Suprapubic skin (tissue), 4 donors: ENCODE measurements around the gene PCDHGB7. TPM values are rescaled to one million over a fixed set of nuclear protein-coding genes. Genes with fewer than 3 reads are reported as not detected.
"Not testable (repeated sequence)": the region's sequence is repeated elsewhere in the genome, so short reads cannot be mapped to it uniquely, and the experiment has no call there.

Source experiments
- DNase-seq, 2 donors: peaks; one replicate each; pipeline ENCODE4 v3.0.0-alpha.2; 2019; ENCODE audit warnings: low spot score in 2 of 2
- H3K27ac ChIP-seq: fragments of 200-600 bp; sonication (generic); one replicate; pipeline ENCODE4 v1.5.1; 2019
- H3K27me3 ChIP-seq: fragments of 200-600 bp; sonication (generic); one replicate; pipeline ENCODE4 v1.5.1; 2019
- H3K36me3 ChIP-seq: fragments of 200-600 bp; sonication (generic); one replicate; pipeline ENCODE4 v1.5.1; 2019
- H3K4me1 ChIP-seq: fragments of 200-600 bp; sonication (generic); one replicate; pipeline ENCODE4 v1.5.1; 2019
- H3K4me3 ChIP-seq: fragments of 200-600 bp; sonication (generic); one replicate; pipeline ENCODE4 v1.5.1; 2019; ENCODE audit warnings: mild to moderate bottlenecking
- H3K9me3 ChIP-seq: fragments of 200-600 bp; sonication (generic); one replicate; pipeline ENCODE4 v1.5.1; 2019
- EP300 ChIP-seq: sonication (generic); formaldehyde crosslinking; IDR thresholded peaks from one replicate; pipeline ENCODE4 v1.6.1; 2017; ENCODE audit warnings: antibody characterized with exemption
- POLR2A ChIP-seq, 2 donors: fragments of 450-650 bp; IDR thresholded peaks; one replicate each; pipeline ENCODE4 v1.6.1; 2017; ENCODE audit warnings: antibody characterized with exemption in 2 of 2, mild to moderate bottlenecking in 2 of 2, moderate library complexity in 2 of 2
- POLR2AphosphoS5 ChIP-seq, 3 donors: sonication (generic); formaldehyde crosslinking; IDR thresholded peaks; one replicate each; pipeline ENCODE4 v1.6.1; 2017; ENCODE audit warnings: antibody characterized with exemption in 3 of 3
- WGBS: methylation state at CpG from one replicate; pipeline ENCODE4 v1.1.5; 2018; 5-methylcytosine and 5-hydroxymethylcytosine counted together
- total RNA-seq, 4 donors: library from RNA; depleted of rRNA; stranded (reverse); fragments of >200 nt; gene quantifications; one replicate each; pipeline ENCODE4 v1.1.0, GENCODE V29; 2016
- TF ChIP-seq, protein P1 (sequence below), 2 donors: fragments of 200-600 bp in 1 of 2; fragments of 450-650 bp in 1 of 2; sonication (generic) in 1 of 2; IDR thresholded peaks; one replicate each; pipeline ENCODE4 v1.5.1; 2016 to 2019; ENCODE audit warnings: antibody characterized with exemption in 2 of 2, mild to moderate bottlenecking in 1 of 2, moderate library complexity in 1 of 2

PCDHGB7 gene
- total RNA-seq, 4 donors from 2014 or later: 9.2 to 18.3 (median 9.9) TPM

DNA sequence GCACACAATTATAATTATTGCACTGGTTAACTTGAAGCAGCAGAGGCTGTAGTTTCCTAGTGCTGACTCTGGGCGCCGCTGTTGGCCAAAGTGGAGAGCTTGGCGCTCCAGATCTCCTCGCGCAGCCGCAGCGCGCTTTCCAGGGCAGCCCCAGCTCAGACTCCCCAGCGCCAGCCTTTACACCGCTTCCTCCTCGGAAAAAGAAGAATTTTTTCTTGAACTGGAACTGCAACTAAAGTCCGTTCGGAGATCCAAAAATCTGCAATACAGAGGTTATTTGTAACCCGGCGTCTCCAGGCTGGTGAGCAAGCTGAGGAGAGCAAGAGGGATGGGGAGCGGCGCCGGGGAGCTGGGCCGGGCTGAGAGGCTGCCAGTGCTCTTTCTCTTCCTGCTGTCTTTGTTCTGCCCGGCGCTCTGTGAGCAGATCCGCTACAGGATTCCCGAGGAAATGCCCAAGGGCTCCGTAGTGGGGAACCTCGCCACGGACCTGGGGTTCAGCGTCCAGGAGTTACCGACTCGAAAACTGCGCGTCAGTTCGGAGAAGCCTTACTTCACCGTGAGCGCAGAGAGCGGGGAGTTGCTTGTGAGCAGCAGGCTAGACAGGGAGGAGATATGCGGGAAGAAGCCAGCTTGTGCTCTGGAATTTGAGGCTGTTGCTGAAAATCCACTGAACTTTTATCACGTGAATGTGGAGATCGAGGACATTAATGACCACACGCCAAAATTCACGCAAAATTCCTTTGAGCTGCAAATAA, 29.7 kb upstream of the PCDHGB7 start, which contains the start of gene PCDHGB4:
Gene PCDHGB4, plus strand, starts transcription at position 142 of the 755 bp plus-strand sequence. Its CDS starts 187 bp downstream, at position 329.
- 4% methylated on average over 17 of the region's 40 CpGs for WGBS

DNA sequence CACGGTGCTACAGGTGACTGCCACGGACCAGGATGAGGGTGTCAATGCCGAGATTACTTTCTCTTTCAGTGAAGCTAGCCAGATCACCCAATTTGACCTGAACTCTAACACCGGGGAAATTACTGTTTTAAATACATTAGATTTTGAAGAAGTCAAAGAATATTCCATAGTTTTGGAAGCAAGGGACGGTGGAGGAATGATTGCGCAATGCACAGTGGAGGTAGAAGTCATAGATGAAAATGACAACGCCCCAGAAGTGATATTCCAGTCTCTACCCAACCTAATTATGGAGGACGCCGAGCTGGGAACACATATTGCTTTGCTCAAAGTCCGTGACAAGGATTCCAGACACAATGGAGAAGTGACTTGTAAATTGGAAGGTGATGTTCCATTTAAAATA, 28.8 kb upstream of the PCDHGB7 start:
- DNase-seq: no peak
- no peak overlapping the region for H3K4me3 ChIP-seq
- H3K4me1 ChIP-seq: no peaks in the 10 kb centered on the region
- TF ChIP-seq POLR2A (IDR thresholded peaks at IDR 0.05) (no peak), EP300 (no peak), POLR2AphosphoS5 (IDR thresholded peaks at IDR 0.05) (no peak)
- TF ChIP-seq, protein P1, sequence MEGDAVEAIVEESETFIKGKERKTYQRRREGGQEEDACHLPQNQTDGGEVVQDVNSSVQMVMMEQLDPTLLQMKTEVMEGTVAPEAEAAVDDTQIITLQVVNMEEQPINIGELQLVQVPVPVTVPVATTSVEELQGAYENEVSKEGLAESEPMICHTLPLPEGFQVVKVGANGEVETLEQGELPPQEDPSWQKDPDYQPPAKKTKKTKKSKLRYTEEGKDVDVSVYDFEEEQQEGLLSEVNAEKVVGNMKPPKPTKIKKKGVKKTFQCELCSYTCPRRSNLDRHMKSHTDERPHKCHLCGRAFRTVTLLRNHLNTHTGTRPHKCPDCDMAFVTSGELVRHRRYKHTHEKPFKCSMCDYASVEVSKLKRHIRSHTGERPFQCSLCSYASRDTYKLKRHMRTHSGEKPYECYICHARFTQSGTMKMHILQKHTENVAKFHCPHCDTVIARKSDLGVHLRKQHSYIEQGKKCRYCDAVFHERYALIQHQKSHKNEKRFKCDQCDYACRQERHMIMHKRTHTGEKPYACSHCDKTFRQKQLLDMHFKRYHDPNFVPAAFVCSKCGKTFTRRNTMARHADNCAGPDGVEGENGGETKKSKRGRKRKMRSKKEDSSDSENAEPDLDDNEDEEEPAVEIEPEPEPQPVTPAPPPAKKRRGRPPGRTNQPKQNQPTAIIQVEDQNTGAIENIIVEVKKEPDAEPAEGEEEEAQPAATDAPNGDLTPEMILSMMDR (IDR thresholded peaks at IDR 0.05): no peak
- H3K9me3 ChIP-seq: peaks cover 73% of the 10 kb centered on the region
- 46% methylated on average over 10 of the region's 10 CpGs for WGBS
- no peaks in the 10 kb centered on the region for H3K36me3 ChIP-seq
- no peak overlapping the region for H3K27ac ChIP-seq
- peaks cover 9% of the 10 kb centered on the region for H3K27me3 ChIP-seq

More for the DNA sequence above, 29.7 kb upstream of the PCDHGB7 start, which contains the start of gene PCDHGB4:
- H3K4me3 ChIP-seq, H3K36me3 ChIP-seq, H3K4me1 ChIP-seq, H3K27me3 ChIP-seq, H3K27ac ChIP-seq, DNase-seq: not testable (repeated sequence)
- peaks cover 73% of the 10 kb centered on the region for H3K9me3 ChIP-seq
- TF ChIP-seq, protein P1 (IDR thresholded peaks at IDR 0.05): peak in 1 of 2 donors; percentile 17

DNA sequence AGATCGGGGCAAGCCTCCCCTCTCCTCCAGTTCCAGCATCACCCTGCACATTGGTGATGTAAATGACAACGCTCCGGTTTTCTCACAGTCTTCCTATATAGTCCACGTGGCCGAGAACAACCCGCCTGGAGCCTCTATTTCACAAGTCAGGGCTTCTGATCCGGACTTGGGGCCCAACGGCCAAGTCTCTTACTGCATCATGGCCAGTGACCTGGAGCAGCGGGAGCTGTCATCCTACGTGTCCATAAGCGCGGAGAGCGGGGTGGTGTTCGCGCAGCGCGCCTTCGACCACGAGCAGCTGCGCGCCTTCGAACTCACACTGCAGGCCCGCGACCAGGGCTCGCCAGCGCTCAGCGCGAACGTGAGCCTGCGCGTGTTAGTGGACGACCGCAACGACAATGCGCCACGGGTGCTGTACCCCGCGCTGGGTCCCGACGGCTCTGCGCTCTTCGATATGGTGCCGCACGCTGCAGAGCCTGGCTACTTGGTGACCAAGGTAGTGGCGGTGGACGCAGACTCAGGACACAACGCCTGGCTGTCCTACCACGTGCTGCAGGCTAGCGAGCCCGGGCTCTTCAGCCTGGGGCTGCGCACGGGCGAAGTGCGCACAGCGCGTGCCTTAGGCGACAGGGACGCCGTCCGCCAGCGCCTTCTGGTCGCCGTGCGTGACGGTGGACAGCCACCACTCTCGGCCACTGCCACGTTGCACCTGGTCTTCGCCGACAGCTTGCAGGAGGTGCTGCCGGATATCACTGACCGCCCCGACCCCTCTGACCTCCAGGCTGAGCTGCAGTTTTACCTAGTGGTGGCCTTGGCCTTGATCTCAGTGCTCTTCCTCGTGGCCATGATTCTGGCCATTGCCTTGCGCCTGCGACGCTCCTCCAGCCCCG, 28.1 kb upstream of the PCDHGB7 start:
- H3K9me3 ChIP-seq: peaks cover 73% of the 10 kb centered on the region

DNA sequence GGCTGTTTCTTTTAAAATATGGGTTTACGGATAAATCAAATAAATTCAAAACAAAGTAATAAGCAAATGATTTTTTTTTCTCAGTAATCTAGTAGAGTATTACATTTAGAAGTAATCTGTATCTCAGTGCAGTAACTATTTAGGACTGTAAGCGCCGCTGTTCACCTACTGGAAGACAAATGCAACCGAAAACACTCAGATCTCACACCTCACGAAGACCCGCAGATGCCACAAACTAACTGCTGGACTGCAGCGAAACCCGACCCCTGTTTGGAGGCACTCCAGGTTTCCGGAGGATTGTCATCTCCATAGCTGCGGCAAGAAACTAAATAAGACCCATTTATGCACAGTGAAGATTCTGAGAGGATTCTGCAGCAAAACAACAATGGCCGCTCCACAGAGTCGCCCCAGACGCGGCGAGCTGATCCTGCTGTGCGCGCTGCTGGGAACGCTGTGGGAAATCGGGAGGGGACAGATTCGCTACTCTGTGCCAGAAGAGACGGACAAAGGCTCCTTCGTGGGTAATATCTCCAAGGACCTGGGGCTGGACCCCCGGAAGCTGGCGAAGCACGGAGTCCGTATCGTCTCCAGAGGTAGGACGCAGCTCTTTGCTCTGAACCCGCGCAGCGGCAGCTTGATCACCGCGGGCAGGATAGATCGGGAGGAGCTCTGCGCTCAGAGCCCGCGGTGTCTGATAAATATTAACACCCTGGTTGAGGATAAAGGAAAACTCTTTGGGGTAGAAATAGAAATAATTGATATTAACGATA, 24.9 kb upstream of the PCDHGB7 start, which contains the start of gene PCDHGA8:
Gene PCDHGA8, plus strand, starts transcription at position 205 of the 770 bp plus-strand sequence. Its CDS starts 181 bp downstream, at position 386.
- H3K27me3 ChIP-seq: peaks cover 9% of the 10 kb centered on the region
- 40% methylated on average over 28 of the region's 38 CpGs for WGBS
- H3K9me3 ChIP-seq: peaks cover 73% of the 10 kb centered on the region
- no peak for DNase-seq
- no peak for TF ChIP-seq EP300
- TF ChIP-seq, protein P1 (IDR thresholded peaks at IDR 0.05): no peak
- TF ChIP-seq POLR2A (IDR thresholded peaks at IDR 0.05): no peak
- H3K36me3 ChIP-seq: no peaks in the 10 kb centered on the region
- no peak within 1 kb of the TSS for H3K4me3 ChIP-seq
- H3K27ac ChIP-seq: no peak within 1 kb of the TSS
- H3K4me1 ChIP-seq: no peaks in the 10 kb centered on the region

More for the DNA sequence above, 28.1 kb upstream of the PCDHGB7 start:
- Histone ChIP-seq H3K27ac (no peak overlapping the region), H3K27me3 (peaks cover 9% of the 10 kb centered on the region), H3K4me3 (no peak overlapping the region), H3K36me3 (no peaks in the 10 kb centered on the region), H3K4me1 (no peaks in the 10 kb centered on the region)
- TF ChIP-seq, protein P1 (IDR thresholded peaks at IDR 0.05): no peak
- TF ChIP-seq EP300: no peak
- TF ChIP-seq POLR2A (IDR thresholded peaks at IDR 0.05): no peak
- TF ChIP-seq POLR2AphosphoS5 (IDR thresholded peaks at IDR 0.05): no peak
- WGBS: 38% methylated on average over 46 of the region's 77 CpGs
- no peak for DNase-seq
